Left ventricle myocardium superior (tissue), 1 donor: ENCODE results near the gene SLC25A38. TPM values are rescaled to one million over a fixed set of nuclear protein-coding genes. Genes with fewer than 3 reads are reported as not detected.
"Not testable (repeated sequence)": the region's sequence is repeated elsewhere in the genome, so short reads cannot be mapped to it uniquely, and the experiment has no call there.

Experiments
- ATAC-seq: fragments of 200-7000 bp; cut with Tn5 transposase; one replicate; pipeline ENCODE4 v1.9.1; 2020; ENCODE audit warnings: mild to moderate bottlenecking, moderate library complexity
- DNase-seq: peaks from one replicate; pipeline ENCODE4 v3.0.0-alpha.2; 2020
- intact Hi-C: fragments of 100-400 bp; cut with micrococcal nuclease; formaldehyde crosslinking; loops from one replicate; pipeline ENCODE4 v1.11.0; 2022
- long read RNA-seq: library from polyadenylated mRNA; unstranded; transcript quantifications from one replicate; pipeline ENCODE4 v2.0.0, GENCODE V29; 2021
- total RNA-seq: library from RNA; stranded (reverse); fragmentation: NEBNext Ultra II Directional; extraction: Animal tissue kit (Norgen Biotek cat#: 25700); gene quantifications from one replicate; pipeline ENCODE4 v1.2.1, GENCODE V29; 2021
- donor health status: DM: no; HTN: yes; CAD: no; lungs with severe emphysema.

Gene SLC25A38, protein sequence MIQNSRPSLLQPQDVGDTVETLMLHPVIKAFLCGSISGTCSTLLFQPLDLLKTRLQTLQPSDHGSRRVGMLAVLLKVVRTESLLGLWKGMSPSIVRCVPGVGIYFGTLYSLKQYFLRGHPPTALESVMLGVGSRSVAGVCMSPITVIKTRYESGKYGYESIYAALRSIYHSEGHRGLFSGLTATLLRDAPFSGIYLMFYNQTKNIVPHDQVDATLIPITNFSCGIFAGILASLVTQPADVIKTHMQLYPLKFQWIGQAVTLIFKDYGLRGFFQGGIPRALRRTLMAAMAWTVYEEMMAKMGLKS
- total RNA-seq = 15.4 TPM
- long read RNA-seq, transcript SLC25A38-201 (7 exons, 2,147 nt) = major isoform, 27 of 33 reads
- long read RNA-seq, partial matches to known transcripts = 5 of 33 reads
- long read RNA-seq, other reads (novel, unspliced or antisense) = 1 of 33 reads

DNA sequence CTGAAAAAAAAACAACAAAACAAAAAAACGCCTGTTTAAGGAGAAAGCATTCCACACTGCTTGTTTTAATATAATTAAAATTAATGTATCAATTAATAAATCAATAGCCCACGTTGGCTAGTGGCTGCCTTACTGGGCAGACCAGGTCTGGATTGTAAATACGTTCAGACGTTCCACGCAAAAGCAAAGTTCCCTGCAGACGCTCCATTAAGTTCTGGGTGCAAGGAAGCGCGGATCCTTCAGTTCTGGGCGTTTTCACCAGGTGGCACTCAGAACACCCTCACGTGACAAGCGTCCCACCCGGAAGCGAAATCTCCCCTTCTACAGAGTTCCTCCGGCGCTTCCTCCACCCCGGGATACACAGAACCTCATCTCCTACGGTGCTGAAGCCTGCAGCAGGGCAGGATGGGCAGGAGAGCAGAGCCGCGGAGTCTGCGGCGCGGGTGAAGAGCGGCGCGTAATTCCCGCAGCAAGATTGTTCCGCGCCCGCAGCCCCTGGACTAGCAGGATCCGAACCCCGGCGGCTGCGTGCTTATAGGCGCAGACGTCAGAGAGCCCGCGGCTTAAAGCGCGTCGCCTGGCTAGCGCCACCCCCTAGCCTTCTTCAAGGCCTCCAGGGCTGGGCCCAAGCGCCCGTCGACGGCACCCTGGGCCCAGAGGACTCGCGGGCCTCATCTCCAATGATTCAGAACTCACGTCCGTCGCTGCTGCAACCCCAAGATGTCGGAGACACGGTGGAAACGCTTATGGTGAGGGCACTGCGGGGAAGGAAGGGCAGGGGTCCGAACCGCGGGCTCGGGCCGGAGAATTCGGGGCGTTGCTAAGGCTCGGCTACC lies at the start of gene SLC25A38:
SLC25A38 (plus strand) TSS at position 326 of the 836 bp plus-strand sequence; CDS start at position 681, 355 bp downstream.
- peak; percentile 81 for DNase-seq
- intact Hi-C loops = no loop called here
- peak; percentile 77 for ATAC-seq

GRCh38 chr3:39333607-39334006 lies 49.6 kb upstream of the SLC25A38 start:
- intact Hi-C loops = no loop called here
- DNase-seq = no peak
- ATAC-seq = no peak

DNA sequence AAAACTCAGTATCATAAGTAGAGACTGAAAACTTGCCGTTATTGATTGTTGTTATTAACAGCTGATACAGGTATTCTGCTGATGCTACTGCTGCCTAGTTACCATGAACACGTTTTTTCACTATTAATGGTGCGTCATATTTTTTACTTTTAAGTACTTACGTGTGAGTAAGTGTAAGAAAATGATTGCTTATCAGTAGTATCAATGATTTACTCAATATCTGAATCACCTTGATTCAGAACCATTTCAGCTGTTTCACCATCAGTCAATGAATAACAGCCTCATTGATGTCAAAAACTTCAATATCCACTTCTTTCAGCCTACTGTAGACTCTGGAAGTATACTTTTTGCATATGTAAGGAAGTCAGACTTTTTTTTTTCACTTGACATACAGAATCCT lies 49.0 kb upstream of the SLC25A38 start:
- no peak for ATAC-seq
- intact Hi-C loops = no loop called here
- no peak for DNase-seq

- intact Hi-C loops = no loop called here
- DNase-seq (no peak), ATAC-seq (no peak)
These were observed 45.0 kb upstream of the SLC25A38 start for GRCh38 chr3:39338201-39338600.

- intact Hi-C loops = no loop called here
- ATAC-seq (no peak), DNase-seq (no peak)
These were observed 44.1 kb upstream of the SLC25A38 start for GRCh38 chr3:39339086-39339485.

DNA sequence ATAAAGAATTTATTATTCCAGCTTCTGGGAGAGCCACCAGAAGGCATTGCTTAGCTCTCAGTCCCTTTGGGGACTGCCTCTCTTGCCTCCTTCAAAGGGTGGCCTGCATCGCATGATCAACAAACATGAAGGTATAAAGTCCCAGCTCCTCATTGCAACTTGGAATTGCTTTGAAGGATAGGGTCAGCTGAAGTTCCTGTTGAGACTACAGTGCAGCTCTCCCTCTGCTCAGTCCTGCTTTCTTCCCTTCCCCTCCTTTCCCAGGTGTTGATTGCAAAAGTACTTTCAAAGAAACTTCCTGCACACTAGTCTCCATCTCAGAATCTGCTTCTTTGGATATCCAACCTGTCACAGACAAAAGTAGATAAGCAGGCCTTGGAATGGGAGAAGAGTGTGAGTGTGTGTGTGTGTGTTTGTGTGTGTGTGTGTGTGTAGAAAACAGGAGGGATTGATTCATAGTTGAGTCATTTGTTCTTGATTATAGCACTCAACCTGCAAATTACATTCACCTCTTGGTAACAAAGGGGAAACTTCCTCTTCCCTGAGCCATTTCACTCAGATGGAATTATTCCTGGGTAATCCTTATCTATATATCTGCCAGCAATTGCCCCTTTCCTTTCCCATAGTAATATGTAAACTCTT lies 40.0 kb upstream of the SLC25A38 start:
- intact Hi-C loops = no loop called here
- DNase-seq (no peak), ATAC-seq (no peak)

DNA sequence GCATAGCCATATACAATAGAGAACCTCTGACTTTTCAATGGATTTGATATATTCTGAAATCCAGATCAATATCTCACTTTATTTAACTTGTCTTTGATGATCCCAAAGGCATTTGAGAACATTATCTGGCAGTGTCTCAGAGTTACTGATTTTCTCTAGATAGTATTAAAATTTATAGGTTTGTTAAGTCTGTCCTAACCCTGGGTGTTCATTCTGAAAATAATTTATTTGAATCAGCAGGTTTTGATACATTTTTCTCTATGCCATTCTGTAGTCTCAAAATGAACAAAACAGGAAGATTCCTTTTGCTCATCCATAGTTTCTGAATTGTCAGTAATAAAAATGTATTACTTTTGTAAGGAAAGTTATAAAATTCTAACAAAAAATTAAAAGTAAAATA lies 39.4 kb upstream of the SLC25A38 start:
- intact Hi-C loops = no loop called here
- ATAC-seq = no peak
- no peak for DNase-seq

GRCh38 chr3:39344746-39345344 lies 38.3 kb upstream of the SLC25A38 start:
- DNase-seq (no peak), ATAC-seq (no peak)
- intact Hi-C loops = no loop called here

- intact Hi-C loops = no loop called here
- ATAC-seq (no peak), DNase-seq (no peak)
These were observed 36.2 kb upstream of the SLC25A38 start for GRCh38 chr3:39346785-39347585.

GRCh38 chr3:39347586-39347876 lies 35.6 kb upstream of the SLC25A38 start:
- intact Hi-C loops = no loop called here
- ATAC-seq (no peak), DNase-seq (no peak)

DNA sequence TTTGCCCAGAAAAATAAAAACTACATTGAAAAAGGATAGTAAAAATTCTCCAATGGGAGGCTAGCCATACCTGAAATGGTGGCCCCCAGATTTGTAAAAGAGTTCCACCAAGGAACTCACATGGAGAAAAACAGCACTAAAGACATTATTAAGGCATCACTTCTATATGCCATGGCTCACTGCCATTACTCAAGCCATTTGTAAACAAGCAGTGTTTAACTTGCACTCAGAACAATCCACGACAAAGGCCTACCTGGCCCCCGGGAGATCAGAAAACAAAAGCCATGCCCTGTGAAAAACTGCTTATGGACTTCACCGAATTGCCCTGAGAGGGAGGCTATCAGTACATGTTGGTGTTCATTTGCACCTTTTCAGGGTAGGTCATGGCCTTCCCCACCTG lies 34.1 kb upstream of the SLC25A38 start:
- intact Hi-C loops = no loop called here
- no peak for DNase-seq
- ATAC-seq = no peak

GRCh38 chr3:39350714-39351113 lies 32.5 kb upstream of the SLC25A38 start:
- intact Hi-C loops = no loop called here
- DNase-seq = no peak

GRCh38 chr3:39351134-39351533 lies 32.0 kb upstream of the SLC25A38 start:
- DNase-seq, intact Hi-C loops, ATAC-seq: not testable (repeated sequence)

More at GRCh38 chr3:39350714-39351113, 32.5 kb upstream of the SLC25A38 start:
- ATAC-seq = no peak

DNA sequence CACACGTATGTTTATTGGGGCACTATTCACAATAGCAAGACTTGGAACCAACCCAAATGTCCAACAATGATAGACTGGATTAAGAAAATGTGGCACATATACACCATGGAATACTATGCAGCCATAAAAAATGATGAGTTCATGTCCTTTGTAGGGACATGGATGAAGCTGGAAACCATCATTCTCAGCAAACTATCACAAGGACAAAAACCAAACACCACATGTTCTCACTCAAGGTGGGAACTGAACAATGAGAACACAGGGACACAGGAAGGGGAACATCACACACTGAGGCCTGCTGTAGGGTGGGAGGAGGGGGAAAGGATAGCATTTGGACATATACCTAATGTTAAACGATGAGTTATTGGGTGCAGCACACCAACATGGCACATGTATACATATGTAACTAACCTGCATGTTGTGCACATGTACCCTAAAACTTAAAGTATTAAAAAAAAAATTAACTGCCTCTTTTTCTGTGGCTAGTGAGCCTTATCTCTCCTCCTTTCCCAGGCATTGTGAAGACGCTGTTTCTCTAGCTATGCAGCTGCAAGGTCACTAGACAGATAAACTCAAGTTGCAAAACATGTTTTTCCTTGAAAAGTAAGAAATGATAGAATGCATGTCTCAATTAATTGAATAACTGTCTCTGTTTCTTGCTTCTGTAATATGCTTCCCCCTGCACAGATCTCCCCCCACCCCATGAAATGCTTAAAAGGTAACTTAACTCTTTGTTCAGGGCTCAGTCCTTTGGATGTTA lies 29.8 kb upstream of the SLC25A38 start:
- ATAC-seq, intact Hi-C loops, DNase-seq: not testable (repeated sequence)

- intact Hi-C loops = no loop called here
- no peak for ATAC-seq
- DNase-seq = no peak
These were observed 24.8 kb upstream of the SLC25A38 start for GRCh38 chr3:39358333-39358732.

GRCh38 chr3:39361252-39361927 lies 21.8 kb upstream of the SLC25A38 start:
- intact Hi-C loops = no loop called here
- peak; percentile 40 for ATAC-seq
- DNase-seq = no peak

DNA sequence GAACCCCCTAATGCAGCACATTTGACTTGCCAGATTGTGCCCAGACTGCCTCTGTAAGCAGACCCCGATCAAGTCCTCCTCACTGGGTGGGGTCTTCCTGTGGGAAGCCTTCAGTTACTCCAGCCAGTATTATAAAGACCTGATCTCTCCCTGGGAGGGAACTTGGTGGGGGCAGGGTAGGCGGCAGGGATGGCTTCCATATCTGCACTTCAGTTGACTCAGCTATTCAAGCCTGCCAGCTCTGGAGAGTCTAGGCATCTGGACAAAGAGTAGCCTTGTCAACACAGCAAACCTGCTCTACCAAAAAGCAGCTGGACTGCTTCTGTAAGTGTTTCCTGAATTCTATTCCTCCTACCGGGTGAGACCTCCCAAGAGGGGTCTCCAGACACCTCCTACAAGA lies 21.0 kb upstream of the SLC25A38 start:
- ATAC-seq (peak; percentile 96), DNase-seq (peak; percentile 38)
- intact Hi-C loops = no loop called here

GRCh38 chr3:39362812-39363211 lies 20.4 kb upstream of the SLC25A38 start:
- intact Hi-C loops = no loop called here
- no peak for ATAC-seq

More at GRCh38 chr3:39362812-39363211, 20.4 kb upstream of the SLC25A38 start:
- DNase-seq = no peak
